GM20431 (cell line): ENCODE results near the gene CEMP1.
"Not testable (repeated sequence)": the region's sequence is repeated elsewhere in the genome, so short reads cannot be mapped to it uniquely, and the experiment has no call there.

Experiments
- in situ Hi-C: fragments of 300-500 bp; cut with MseI, MboI; formaldehyde crosslinking; loops from one replicate; pipeline ENCODE4 v1.15.0; 2020; ENCODE audit warnings: low sequenced_read_pairs; ENCODE audit not compliant: unreplicated experiment

CEMP1 gene

GRCh38 chr16:2531371-2531695, at the start of gene CEMP1:
Gene CEMP1, minus strand, starts transcription at chr16:2531408. Its CDS starts 335 bp downstream, at chr16:2531073.
- in situ Hi-C loops = no loop called here

DNA sequence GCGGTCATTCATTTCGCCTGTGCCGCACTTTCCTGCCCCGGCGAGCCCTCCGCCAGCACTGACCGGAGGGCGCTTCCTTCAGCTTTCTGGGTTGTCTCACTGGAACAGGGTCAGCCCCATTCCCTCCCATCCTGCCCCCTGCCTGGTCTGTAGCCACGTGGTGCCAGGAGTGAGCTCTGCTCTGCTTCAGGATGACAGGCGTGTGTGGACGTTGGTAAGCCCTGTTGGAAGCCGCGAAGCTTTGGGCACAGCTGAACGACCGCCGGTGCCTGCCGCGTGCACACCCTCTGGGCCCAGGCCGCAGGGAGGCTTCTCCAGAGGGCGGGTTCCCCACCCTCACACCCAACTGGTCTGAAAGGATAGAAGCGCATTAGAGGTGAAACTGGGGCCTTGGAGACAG, 49.6 kb upstream of the CEMP1 start:
- in situ Hi-C loops = not testable (repeated sequence)

DNA sequence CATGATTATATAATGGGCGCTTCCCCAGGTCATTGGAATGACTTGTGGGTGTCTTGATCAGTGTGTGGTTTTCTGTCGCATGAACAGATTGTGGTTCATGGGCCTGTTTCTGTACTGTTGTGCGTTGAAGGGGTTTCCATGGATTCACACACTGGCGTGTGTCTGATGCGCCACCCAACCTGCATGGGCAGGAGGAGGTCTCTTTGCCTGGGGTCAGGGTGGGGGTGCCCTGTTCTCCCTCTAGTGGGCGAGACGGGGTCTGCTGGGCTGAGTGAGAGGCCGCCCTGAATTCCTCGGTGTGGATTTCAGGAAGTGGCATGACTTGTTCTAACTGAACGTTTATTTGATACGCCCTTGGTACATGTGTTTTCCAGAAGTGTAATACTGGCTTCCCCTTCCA, 48.9 kb upstream of the CEMP1 start:
- in situ Hi-C loops = not testable (repeated sequence)

GRCh38 chr16:2578905-2579304, 47.7 kb upstream of the CEMP1 start:
- in situ Hi-C loops = not testable (repeated sequence)

- in situ Hi-C loops = not testable (repeated sequence)
These were observed 45.8 kb upstream of the CEMP1 start for GRCh38 chr16:2577044-2577443.

GRCh38 chr16:2575839-2576238, 44.6 kb upstream of the CEMP1 start:
- in situ Hi-C loops = not testable (repeated sequence)

- in situ Hi-C loops = not testable (repeated sequence)
These were observed 41.5 kb upstream of the CEMP1 start for GRCh38 chr16:2572704-2573103.

- in situ Hi-C loops = not testable (repeated sequence)
These were observed 37.4 kb upstream of the CEMP1 start for GRCh38 chr16:2568573-2568972.

GRCh38 chr16:2567506-2567905, 36.3 kb upstream of the CEMP1 start:
- in situ Hi-C loops = not testable (repeated sequence)

- in situ Hi-C loops = not testable (repeated sequence)
These were observed 29.6 kb upstream of the CEMP1 start for GRCh38 chr16:2560798-2561133.

DNA sequence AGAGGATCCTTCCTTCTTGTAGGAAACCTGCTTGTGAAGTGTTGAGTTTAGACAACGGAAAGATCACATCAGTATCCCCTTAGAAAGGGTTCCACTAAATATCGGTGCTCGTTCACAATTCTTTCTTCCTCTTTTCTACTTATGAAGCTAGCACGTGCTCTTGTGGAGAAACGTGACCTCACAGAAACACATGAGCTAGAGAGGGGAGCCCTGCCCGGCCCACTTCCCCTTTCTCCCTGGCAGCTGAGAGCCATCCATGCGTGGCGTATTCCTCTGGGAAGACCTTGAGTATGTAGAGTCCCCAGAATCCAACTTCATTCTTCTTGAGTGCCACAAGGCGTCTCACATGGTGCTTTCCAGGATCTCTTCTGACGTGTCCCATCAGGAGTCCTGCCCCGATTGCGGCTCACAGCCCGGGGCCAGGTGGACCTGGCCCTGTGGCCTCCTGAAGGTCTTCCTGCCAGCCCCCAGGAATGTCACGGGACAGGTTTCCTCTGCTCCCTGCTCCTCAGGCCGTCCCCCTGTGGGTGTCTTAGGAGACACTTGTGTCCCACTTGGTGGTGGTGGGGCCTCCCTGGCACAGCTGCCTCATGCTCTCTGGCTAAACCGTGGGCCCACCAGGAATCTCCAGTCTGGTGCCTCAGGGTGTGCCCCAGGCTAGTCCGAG, 29.1 kb upstream of the CEMP1 start:
- in situ Hi-C loops = not testable (repeated sequence)

DNA sequence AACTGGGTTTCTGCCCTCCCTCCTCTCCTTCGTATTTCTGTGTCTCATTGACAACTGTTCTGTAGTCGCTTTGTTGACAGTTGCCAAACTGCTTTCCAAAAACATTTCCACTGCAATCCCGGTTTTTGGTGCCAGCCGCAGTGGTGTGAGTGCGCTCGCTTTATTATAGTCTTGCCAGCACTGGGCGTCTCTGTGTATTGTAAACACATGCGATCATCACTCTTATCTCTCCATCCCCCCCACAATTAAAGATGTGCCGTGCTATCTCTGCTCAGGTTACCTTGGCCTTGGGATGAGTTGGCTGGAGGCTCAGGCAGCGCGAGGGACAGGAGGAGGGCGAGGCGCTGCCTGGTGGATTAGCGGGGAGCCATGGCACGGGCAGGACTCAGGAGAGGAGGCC, 25.9 kb upstream of the CEMP1 start:
- in situ Hi-C loops = not testable (repeated sequence)

DNA sequence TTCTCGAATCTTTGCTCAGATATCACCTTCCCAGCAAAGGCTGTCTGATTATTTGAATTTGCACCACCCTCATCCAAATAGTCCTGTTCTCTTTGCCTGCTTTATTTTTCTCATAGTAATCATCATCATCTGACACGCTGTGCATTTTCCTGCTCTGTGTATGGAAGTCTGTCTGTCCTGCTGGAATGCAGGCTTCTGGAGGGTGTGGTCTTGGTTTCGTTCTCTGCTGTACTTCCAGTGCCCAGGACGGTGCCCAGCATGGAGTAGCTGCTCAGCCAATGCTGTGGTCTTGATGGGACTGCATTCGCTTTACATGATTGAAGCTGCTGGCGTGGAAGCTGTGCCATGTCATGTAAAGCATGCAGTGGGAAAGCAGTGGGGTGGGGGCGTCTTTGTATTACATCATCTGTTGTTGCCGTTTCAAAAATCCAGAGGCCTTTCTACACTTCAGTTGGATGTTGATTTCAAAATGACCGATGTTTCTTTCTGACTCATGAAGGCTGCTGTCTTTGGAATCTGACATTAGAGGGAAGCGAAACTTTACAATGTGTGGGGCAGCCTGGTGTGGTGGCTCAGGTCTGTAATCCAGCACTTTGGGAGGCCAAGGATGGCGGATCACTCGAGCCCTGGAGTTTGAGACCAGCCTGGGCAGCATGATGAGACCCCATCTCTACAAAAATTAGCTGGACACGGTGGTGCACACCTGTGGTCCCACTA, 23.7 kb upstream of the CEMP1 start:
- in situ Hi-C loops = not testable (repeated sequence)

DNA sequence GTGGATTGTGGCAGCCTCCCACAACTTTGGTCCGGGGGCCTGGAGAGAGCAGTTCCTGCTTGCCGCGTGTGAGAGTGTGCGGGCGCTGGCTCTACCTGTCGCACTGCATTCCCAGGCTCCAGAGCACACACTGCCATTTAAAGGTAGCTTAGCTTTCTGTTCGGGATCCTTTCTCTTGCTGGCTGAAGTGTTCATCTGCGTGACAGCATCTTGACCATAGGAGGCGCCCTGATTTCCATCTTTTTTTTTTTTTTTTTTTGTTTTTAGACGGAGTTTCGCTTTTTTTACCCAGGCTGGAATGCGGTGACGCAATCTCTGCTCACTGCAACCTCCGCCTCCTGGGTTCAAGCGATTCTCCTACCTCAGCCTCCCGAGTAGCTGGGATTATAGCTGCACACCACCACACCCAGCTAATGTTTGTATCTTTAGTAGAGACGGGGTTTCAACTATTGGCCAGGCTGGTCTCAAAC, 20.2 kb upstream of the CEMP1 start:
- in situ Hi-C loops = not testable (repeated sequence)

- in situ Hi-C loops = not testable (repeated sequence)
These were observed 19.2 kb upstream of the CEMP1 start for GRCh38 chr16:2550283-2550878.

- in situ Hi-C loops = not testable (repeated sequence)
These were observed 12.6 kb upstream of the CEMP1 start for GRCh38 chr16:2543771-2544170.

DNA sequence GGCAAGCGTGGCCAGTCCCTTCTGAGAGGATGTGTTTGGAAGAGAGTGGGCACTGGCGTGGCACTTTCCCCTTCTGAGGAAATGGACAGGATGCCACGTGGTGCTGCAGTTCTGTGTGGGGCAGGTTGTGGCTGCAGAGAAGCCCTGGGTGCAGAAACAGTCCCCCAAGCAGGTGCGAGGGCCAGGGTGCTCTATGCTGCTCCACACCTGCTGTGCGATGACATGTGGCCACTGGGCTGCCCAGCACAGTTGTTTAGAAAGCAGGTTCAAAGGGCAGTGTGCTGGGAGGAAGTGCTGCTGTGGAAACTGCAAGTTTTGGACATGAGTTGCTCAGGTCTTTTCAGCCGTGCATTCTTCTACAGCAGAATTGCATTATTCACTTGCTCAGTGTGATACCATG, 10.2 kb upstream of the CEMP1 start:
- in situ Hi-C loops = not testable (repeated sequence)

DNA sequence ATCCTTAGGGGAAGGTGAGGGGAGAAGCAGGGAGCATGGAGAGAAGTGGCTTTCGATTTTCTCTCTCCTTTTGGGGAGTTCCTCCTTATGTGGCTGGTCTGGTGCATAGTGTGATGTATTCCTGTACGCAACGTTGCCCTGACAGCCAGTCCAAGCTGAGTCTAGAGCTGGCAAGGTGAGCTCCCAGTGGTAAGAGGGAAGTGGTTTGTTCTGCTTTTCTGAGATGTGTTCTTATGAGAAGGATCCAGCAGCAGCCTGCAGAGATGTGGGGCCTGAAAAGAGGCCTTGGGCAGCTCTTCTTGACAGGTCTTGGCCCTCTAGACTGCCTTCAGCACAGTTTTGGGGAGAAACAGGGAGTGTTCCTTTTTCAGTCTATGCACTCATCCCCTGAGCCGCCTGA, 9.7 kb upstream of the CEMP1 start:
- in situ Hi-C loops = not testable (repeated sequence)

DNA sequence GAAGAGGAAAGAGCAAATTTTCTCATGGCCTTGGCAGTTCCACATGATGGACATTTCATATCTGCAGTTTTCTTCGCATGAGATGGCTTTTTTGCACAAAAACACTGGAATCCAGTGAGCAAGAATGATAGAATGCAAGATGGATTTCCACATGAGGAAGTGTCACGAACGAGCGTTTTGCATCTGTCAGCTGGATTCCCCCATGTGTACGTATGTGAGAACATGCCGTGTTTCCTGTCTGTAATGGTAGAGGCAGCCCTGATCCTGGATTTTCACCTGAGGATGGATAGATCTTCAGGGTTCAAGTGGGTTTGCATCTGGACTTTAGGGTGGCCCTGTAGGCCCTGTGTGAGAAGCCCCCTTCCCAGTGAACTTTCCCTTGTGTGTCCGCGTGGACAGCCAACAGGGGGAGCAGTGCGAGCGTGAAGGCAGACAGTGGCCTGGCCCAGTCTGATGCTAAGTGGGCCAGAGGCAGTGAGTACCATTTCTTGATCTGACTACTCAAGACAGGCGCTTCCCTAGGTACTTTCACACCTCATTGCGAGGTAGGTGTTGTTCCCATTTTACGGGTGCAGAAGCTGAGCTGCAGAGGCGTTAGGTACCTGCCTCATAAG, 8.7 kb upstream of the CEMP1 start:
- in situ Hi-C loops = not testable (repeated sequence)

- in situ Hi-C loops = not testable (repeated sequence)
These were observed 8.1 kb upstream of the CEMP1 start for GRCh38 chr16:2539192-2539844.
